Lower leg skin (tissue), 3 donors: ENCODE data around the gene PLEKHA1.

Experiments
- POLR2A ChIP-seq, 2 donors: fragments of 450-650 bp; IDR thresholded peaks; one replicate each; pipeline ENCODE4 v1.6.1; 2016 to 2017; ENCODE audit warnings: antibody characterized with exemption in 2 of 2, mild to moderate bottlenecking in 1 of 2, moderate library complexity in 1 of 2
- TF ChIP-seq, protein P1 (sequence below), 3 donors: fragments of 450-650 bp; IDR thresholded peaks; one replicate each; pipeline ENCODE4 v1.5.1; 2016; ENCODE audit warnings: antibody characterized with exemption in 3 of 3, mild to moderate bottlenecking in 3 of 3, moderate library complexity in 2 of 3

DNA sequence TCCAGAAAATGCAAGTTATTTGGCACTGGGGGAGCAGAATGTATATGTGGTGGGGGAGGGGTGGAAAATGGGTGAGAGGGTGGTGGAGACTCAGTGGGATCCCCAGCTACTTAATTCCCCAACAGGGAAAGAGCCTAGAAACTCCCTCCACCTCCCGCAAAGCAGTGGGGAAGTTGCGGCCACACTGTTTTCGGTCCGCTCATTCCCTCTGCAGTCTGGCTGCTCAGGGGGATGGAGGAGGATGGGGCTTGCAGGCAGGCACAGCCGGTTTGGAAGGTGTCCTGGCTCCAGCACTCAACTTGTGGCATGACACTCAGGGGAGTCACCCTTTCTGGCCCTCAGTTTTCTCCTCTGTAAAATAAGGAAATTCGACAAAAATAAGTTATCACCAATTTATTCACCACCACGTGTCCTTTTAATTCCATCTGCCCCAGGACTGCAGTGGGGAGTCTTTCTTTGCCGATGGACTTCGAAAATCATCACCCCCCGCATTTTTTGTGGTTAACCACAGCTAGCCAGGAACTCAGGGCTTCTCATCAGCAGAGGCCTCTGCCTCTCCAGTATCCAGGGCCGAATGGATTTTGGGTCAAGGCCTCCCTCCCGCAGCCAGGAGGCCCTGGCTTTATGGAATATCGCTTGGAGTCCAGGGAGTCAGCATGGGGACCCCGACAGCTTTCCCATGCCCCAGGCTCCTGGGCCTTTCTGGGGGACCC is 85.2 kb downstream of the PLEKHA1 start:
- TF ChIP-seq, protein P1, sequence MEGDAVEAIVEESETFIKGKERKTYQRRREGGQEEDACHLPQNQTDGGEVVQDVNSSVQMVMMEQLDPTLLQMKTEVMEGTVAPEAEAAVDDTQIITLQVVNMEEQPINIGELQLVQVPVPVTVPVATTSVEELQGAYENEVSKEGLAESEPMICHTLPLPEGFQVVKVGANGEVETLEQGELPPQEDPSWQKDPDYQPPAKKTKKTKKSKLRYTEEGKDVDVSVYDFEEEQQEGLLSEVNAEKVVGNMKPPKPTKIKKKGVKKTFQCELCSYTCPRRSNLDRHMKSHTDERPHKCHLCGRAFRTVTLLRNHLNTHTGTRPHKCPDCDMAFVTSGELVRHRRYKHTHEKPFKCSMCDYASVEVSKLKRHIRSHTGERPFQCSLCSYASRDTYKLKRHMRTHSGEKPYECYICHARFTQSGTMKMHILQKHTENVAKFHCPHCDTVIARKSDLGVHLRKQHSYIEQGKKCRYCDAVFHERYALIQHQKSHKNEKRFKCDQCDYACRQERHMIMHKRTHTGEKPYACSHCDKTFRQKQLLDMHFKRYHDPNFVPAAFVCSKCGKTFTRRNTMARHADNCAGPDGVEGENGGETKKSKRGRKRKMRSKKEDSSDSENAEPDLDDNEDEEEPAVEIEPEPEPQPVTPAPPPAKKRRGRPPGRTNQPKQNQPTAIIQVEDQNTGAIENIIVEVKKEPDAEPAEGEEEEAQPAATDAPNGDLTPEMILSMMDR (IDR thresholded peaks at IDR 0.05): no peak
- TF ChIP-seq POLR2A (IDR thresholded peaks at IDR 0.05): no peak
